ENCODE results near the gene SFXN3.

Gene SFXN3

DNA sequence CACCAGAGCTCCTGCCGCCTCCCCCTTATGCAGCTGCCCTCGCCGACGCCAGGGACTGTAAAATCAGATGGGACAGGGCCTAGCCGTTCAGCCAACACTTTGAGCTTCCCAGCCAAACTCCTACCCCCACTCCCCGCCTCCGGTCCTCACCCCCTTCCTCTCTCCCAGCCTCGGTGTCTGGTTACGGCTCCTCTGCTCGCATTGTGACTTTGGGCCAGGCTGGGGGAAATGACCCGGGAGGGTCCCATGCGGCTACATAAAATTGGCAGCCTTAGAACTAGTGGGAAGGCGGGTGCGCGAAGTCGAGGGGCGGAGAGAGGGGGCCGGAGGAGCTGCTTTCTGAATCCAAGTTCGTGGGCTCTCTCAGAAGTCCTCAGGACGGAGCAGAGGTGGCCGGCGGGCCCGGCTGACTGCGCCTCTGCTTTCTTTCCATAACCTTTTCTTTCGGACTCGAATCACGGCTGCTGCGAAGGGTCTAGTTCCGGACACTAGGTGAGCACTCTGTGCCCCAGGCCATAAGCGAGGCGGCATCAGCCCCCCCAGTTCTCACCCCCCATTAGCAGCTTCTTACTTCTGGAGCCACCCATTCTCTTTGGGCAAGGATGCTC lies 30.7 kb downstream of the SFXN3 start, which contains the start of gene KAZALD1:
KAZALD1 (plus strand) TSS at position 366 of the 608 bp plus-strand sequence. CDS start 604 bp downstream, outside the sequence.
- Histone ChIP-seq H3K9ac (ENCODE audit: low read length) (peak within 1 kb of the TSS; percentile 100), H3K79me2 (ENCODE audit: insufficient read depth, low read length) (0 out of 2 replicates have a peak, but pooled peaks cover 3% of the 10 kb centered on the region), H3K9me2 (ENCODE audit: low read depth, low read length) (no peaks in the 10 kb centered on the region), H3K36me3 (ENCODE audit: insufficient read depth, low read length) (no peaks in the 10 kb centered on the region; the same call in 1 of the 2 replicates), H4K20me1 (ENCODE audit: insufficient read depth, low read length) (no peaks in the 10 kb centered on the region), H3K9me3 (ENCODE audit: low read length) (no peaks in the 10 kb centered on the region), H3K4me3 (ENCODE audit: low read depth, low read length, poor library complexity, severe bottlenecking) (peak within 1 kb of the TSS; percentile 100), H3K27ac (ENCODE audit: low read depth, low read length, poor library complexity, severe bottlenecking) (peak within 1 kb of the TSS; percentile 89), H3F3A (ENCODE audit: insufficient read depth, low read length) (no peaks in the 10 kb centered on the region), H3K4me2 (ENCODE audit: low read length) (peak within 1 kb of the TSS; percentile 93), H3K27me3 (ENCODE audit: insufficient read depth, low read length) (no peaks in the 10 kb centered on the region), H2AFZ (ENCODE audit: low read length) (0 out of 2 replicates have a peak within 1 kb of the TSS, but pooled peaks have one; percentile 85), H3K4me1 (ENCODE audit: insufficient read depth, low read length, severe bottlenecking) (peaks cover 38% of the 10 kb centered on the region)
- no peak for TF ChIP-seq EZH2 (IDR thresholded peaks at IDR 0.05; ENCODE audit: borderline replicate concordance, low read length)
- TF ChIP-seq, protein P1, sequence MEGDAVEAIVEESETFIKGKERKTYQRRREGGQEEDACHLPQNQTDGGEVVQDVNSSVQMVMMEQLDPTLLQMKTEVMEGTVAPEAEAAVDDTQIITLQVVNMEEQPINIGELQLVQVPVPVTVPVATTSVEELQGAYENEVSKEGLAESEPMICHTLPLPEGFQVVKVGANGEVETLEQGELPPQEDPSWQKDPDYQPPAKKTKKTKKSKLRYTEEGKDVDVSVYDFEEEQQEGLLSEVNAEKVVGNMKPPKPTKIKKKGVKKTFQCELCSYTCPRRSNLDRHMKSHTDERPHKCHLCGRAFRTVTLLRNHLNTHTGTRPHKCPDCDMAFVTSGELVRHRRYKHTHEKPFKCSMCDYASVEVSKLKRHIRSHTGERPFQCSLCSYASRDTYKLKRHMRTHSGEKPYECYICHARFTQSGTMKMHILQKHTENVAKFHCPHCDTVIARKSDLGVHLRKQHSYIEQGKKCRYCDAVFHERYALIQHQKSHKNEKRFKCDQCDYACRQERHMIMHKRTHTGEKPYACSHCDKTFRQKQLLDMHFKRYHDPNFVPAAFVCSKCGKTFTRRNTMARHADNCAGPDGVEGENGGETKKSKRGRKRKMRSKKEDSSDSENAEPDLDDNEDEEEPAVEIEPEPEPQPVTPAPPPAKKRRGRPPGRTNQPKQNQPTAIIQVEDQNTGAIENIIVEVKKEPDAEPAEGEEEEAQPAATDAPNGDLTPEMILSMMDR (IDR thresholded peaks at IDR 0.05; ENCODE audit: low read length): no peak

DNA sequence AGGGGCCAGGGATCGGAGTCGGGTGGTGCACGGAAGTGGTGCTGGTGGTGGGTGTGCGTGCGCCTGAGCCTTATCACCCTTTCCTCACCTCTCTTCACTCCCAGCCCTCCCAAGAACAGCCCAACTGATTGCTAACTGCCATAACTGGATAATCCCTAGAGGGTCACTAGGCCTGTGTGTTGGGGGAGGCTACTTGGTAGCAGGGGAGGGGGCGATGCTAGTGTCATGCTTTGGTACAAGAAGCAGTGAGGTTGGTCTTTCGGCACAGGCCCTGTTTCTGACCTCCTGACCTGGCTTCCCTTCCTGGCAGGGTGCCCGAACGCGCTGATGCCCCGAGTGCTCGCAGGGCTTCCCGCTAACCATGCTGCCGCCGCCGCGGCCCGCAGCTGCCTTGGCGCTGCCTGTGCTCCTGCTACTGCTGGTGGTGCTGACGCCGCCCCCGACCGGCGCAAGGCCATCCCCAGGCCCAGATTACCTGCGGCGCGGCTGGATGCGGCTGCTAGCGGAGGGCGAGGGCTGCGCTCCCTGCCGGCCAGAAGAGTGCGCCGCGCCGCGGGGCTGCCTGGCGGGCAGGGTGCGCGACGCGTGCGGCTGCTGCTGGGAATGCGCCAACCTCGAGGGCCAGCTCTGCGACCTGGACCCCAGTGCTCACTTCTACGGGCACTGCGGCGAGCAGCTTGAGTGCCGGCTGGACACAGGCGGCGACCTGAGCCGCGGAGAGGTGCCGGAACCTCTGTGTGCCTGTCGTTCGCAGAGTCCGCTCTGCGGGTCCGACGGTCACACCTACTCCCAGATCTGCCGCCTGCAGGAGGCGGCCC lies 31.4 kb downstream of the SFXN3 start:
- H3K27me3 ChIP-seq (ENCODE audit: insufficient read depth, low read length): no peaks in the 10 kb centered on the region
- H3K27ac ChIP-seq (ENCODE audit: low read depth, low read length, poor library complexity, severe bottlenecking): peak overlapping the region; percentile 25
- peak overlapping the region; percentile 22; the same call in 1 of the 2 replicates for H3K9ac ChIP-seq (ENCODE audit: low read length)
- peak overlapping the region; percentile 93; the same call in 1 of the 2 replicates for H3K4me2 ChIP-seq (ENCODE audit: low read length)
- H3K9me3 ChIP-seq (ENCODE audit: low read length): no peaks in the 10 kb centered on the region
- H4K20me1 ChIP-seq (ENCODE audit: insufficient read depth, low read length): no peaks in the 10 kb centered on the region
- peaks cover 43% of the 10 kb centered on the region for H3K4me1 ChIP-seq (ENCODE audit: insufficient read depth, low read length, severe bottlenecking)
- no peaks in the 10 kb centered on the region for H3F3A ChIP-seq (ENCODE audit: insufficient read depth, low read length)
- H3K36me3 ChIP-seq (ENCODE audit: insufficient read depth, low read length): no peaks in the 10 kb centered on the region
- H3K79me2 ChIP-seq (ENCODE audit: insufficient read depth, low read length): 0 out of 2 replicates have a peak, but pooled peaks cover 3% of the 10 kb centered on the region
- no peaks in the 10 kb centered on the region for H3K9me2 ChIP-seq (ENCODE audit: low read depth, low read length)
- no peak for TF ChIP-seq EZH2 (IDR thresholded peaks at IDR 0.05; ENCODE audit: borderline replicate concordance, low read length)
- TF ChIP-seq, protein P1 (IDR thresholded peaks at IDR 0.05; ENCODE audit: low read length): peak; percentile 52
- peak overlapping the region; percentile 39 for H3K4me3 ChIP-seq (ENCODE audit: low read depth, low read length, poor library complexity, severe bottlenecking)
- no peak overlapping the region for H2AFZ ChIP-seq (ENCODE audit: low read length)

DNA sequence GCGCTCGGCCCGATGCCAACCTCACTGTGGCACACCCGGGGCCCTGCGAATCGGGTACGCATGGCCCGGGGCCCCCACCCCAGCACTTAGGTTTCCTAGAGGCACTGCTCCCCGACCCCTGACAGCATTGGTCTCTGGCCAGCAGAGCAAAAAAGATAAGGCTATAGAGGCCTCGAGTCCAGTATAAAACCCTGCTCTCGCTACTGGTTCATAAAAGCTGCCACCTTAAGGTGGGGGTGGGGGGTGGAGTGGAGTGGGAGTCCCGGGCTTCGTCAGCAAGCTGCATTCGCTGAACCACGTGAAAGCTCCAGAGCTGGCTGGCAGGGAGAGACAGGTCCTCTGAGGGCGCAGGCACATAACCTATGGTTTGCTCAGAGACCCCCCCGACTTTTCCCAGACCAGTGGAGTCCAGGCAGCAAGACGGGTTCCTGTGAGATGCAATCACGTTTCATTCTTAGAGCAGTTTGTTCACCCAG lies 32.1 kb downstream of the SFXN3 start:
- H3K9me2 ChIP-seq (ENCODE audit: low read depth, low read length): no peaks in the 10 kb centered on the region
- no peaks in the 10 kb centered on the region for H4K20me1 ChIP-seq (ENCODE audit: insufficient read depth, low read length)
- H3F3A ChIP-seq (ENCODE audit: insufficient read depth, low read length): no peaks in the 10 kb centered on the region
- no peaks in the 10 kb centered on the region for H3K9me3 ChIP-seq (ENCODE audit: low read length)
- no peaks in the 10 kb centered on the region for H3K27me3 ChIP-seq (ENCODE audit: insufficient read depth, low read length)
- peak overlapping the region; percentile 22; the same call in 1 of the 2 replicates for H3K9ac ChIP-seq (ENCODE audit: low read length)
- peaks cover 46% of the 10 kb centered on the region for H3K4me1 ChIP-seq (ENCODE audit: insufficient read depth, low read length, severe bottlenecking)
- H3K79me2 ChIP-seq (ENCODE audit: insufficient read depth, low read length): 0 out of 2 replicates have a peak, but pooled peaks cover 3% of the 10 kb centered on the region
- H2AFZ ChIP-seq (ENCODE audit: low read length): no peak overlapping the region
- H3K4me3 ChIP-seq (ENCODE audit: low read depth, low read length, poor library complexity, severe bottlenecking): peak overlapping the region; percentile 39
- peak overlapping the region; percentile 93; the same call in 1 of the 2 replicates for H3K4me2 ChIP-seq (ENCODE audit: low read length)
- no peak overlapping the region for H3K27ac ChIP-seq (ENCODE audit: low read depth, low read length, poor library complexity, severe bottlenecking)
- TF ChIP-seq, protein P1 (IDR thresholded peaks at IDR 0.05; ENCODE audit: low read length): no peak
- TF ChIP-seq EZH2 (IDR thresholded peaks at IDR 0.05; ENCODE audit: borderline replicate concordance, low read length): no peak
- no peaks in the 10 kb centered on the region for H3K36me3 ChIP-seq (ENCODE audit: insufficient read depth, low read length)

All from OCI-LY1 (cell line).